Measurements from ENCODE around the gene ZBTB4.

The ZBTB4 gene

DNA sequence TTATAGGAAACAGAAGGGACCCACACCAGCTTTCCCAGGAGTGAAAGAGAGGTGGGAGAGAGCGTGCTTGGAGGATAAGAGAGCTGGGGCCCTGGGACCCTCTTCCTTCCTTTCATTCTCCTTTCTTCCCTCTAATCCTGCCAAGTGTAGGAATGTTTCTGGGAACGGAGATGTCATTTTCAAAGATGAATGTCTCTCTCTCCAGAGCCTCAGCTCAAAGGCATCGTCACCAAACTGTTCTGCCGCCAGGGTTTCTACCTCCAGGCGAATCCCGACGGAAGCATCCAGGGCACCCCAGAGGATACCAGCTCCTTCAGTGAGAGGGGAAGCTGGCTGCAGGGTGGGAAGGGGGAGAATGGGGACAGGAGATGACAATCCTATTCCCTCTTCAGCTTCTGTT lies 38.2 kb downstream of the ZBTB4 start:
- DNase-seq (ENCODE audit: low read depth in 2 of 2), result no peak
- no peak overlapping the region for H3K4me3 ChIP-seq (replicated peaks in 1 of 2; ENCODE audit: low read depth in 2 of 2, low read length in 2 of 2)
- no peak for TF ChIP-seq CTCF (IDR thresholded peaks at IDR 0.05; ENCODE audit: low read depth, low read length)

- DNase-seq (ENCODE audit: low read depth in 2 of 2), result peak; percentile 20 to 40
- H3K4me3 ChIP-seq (replicated peaks in 1 of 2; ENCODE audit: low read depth in 2 of 2, low read length in 2 of 2), result peak overlapping the region in 1 of 2 donors; percentile 50
- TF ChIP-seq CTCF (IDR thresholded peaks at IDR 0.05; ENCODE audit: low read depth, low read length), result peak; percentile 14
These were observed 38.6 kb downstream of the ZBTB4 start for GRCh38 chr17:7440834-7441195.

GRCh38 chr17:7440113-7440833 lies 39.2 kb downstream of the ZBTB4 start:
- TF ChIP-seq CTCF (IDR thresholded peaks at IDR 0.05; ENCODE audit: low read depth, low read length), result no peak
- peak; percentile 12 to 23 for DNase-seq (ENCODE audit: low read depth in 2 of 2)
- peak overlapping the region; percentile 48 to 50 for H3K4me3 ChIP-seq (replicated peaks in 1 of 2; ENCODE audit: low read depth in 2 of 2, low read length in 2 of 2)

DNA sequence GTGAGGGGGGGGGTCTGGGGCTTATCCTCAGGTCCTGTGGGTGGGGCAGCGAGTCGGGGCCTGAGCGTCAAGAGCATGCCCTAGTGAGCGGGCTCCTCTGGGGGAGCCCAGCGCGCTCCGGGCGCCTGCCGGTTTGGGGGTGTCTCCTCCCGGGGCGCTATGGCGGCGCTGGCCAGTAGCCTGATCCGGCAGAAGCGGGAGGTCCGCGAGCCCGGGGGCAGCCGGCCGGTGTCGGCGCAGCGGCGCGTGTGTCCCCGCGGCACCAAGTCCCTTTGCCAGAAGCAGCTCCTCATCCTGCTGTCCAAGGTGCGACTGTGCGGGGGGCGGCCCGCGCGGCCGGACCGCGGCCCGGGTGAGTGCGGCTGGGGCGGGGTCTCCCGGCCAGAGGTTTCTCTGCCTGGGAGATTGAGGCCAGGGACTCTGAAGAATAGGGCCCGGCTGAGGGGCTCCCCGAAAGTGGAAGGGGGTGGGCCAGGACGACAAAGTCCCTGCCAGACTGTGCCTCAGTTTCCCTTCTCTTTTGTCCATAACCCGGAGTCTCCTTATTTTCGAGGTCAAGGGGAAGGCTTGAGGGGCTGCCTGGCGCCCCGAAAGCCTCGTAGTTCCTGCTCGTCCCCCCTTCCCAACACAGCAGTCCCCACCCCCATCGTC lies 39.8 kb downstream of the ZBTB4 start, which contains the start of gene FGF11:
Gene FGF11 (plus strand): TSS at position 51 of the 651 bp plus-strand sequence. CDS start 109 bp downstream, at position 160.
- DNase-seq (ENCODE audit: low read depth in 2 of 2), result no peak
- H3K4me3 ChIP-seq (replicated peaks in 1 of 2; ENCODE audit: low read depth in 2 of 2, low read length in 2 of 2), result peak within 1 kb of the TSS; percentile 48 to 50
- TF ChIP-seq CTCF (IDR thresholded peaks at IDR 0.05; ENCODE audit: low read depth, low read length), result no peak

DNA sequence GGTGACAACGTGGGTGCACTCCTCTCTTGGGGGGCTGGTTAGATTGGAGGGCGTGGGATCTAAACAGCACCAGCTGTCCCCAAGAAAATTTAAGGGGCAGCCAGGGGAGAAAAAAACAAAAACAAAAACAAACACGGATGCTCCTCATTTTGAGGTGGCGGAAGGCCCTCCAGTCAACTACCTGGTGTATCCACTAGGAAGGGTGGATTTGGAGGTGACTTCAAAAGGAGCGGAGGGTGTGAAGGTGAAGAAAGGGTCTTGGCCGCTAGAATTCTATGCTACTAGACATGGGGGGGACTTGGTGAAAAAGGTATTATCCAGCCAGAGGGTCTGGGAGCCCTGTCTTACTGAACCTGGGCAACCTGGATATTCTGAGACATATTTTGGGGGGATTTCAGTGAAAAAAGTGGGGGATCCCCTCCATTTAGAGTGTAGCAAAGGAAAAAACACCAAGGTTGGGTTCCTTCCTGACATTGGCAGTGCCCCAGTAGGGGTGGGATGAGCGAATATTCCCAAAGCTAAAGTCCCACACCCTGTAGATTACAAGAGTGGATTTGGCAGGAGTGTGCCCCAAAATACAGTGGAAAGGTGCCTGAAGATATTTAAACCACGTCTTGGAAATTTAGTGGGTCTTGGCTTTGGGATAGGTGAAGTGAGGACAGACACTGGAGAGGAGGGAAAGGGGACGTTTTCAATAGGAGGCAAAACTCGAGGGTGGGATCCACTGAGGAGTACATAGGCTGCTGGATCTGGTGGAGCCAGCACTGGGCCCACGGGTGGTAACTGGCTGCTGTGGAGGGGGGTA lies 40.6 kb downstream of the ZBTB4 start:
- TF ChIP-seq CTCF (IDR thresholded peaks at IDR 0.05; ENCODE audit: low read depth, low read length), result no peak
- DNase-seq (ENCODE audit: low read depth in 2 of 2), result no peak
- peak overlapping the region in 1 of 2 donors; percentile 46 for H3K4me3 ChIP-seq (replicated peaks in 1 of 2; ENCODE audit: low read depth in 2 of 2, low read length in 2 of 2)

DNA sequence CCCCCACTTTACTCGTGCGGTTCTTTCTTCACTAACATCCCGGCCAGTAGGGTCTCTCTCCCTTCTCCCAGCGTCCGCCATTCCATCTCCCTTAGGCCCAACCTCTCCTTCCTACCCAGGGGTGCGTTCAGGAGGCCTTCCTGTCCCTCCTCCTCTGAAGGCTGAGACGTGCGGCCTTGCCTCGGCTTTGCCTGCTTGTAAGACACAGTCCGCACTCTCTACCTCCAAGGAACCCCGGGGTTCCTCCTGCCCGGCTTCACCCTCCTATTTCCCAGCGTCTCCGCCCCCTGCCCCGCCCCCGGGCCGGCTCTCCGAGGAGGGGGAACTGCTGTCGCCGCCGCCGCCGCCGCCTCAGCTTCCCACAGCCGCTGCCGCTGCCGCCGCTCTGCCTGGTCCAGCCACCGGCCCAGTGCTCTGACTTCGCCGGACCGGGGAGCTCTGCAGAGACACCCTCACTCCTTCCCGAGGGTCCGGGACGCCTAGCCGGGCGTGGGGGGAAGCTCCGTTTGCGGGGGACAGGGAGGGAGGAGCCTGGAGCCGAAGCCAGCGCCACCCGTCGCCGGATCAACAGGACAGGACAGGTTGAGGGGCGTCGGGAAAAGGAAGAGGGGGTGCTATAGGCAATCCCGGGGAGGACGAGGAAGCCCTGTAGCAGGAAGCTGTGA lies 41.3 kb downstream of the ZBTB4 start:
- TF ChIP-seq CTCF (IDR thresholded peaks at IDR 0.05; ENCODE audit: low read depth, low read length), result no peak
- peak overlapping the region in 1 of 2 donors; percentile 46 for H3K4me3 ChIP-seq (replicated peaks in 1 of 2; ENCODE audit: low read depth in 2 of 2, low read length in 2 of 2)
- DNase-seq (ENCODE audit: low read depth in 2 of 2), result no peak
